Right ventricle myocardium superior (tissue), 1 donor: ENCODE data around the gene STX12. TPM values are rescaled to one million over a fixed set of nuclear protein-coding genes. Genes with fewer than 3 reads are reported as not detected.
A peak's percentile ranks its signal among the peaks of the same experiment; 100 is the strongest.
"Not testable (repeated sequence)": the region's sequence is repeated elsewhere in the genome, so short reads cannot be mapped to it uniquely, and the experiment has no call there.

Experiments used
- ATAC-seq: fragments of 200-7000 bp; cut with Tn5 transposase; one replicate; pipeline ENCODE4 v1.9.1; 2020; ENCODE audit warnings: mild to moderate bottlenecking; ENCODE audit not compliant: poor library complexity
- DNase-seq: peaks from one replicate; pipeline ENCODE4 v3.0.0-alpha.2; 2020
- intact Hi-C: fragments of 100-400 bp; cut with DNase I; formaldehyde crosslinking; loops from one replicate; pipeline ENCODE4 v1.11.2; 2022
- total RNA-seq: library from RNA; stranded (reverse); fragmentation: NEBNext Ultra II Directional; extraction: Animal tissue kit (Norgen Biotek cat#: 25700); gene quantifications from one replicate; pipeline ENCODE4 v1.2.1, GENCODE V29; 2021
- donor health status: DM: no; HTN: yes; CAD: no; lungs with severe emphysema.

Gene STX12
- total RNA-seq, 1 donor from 2014 or later = 19.0 TPM

DNA sequence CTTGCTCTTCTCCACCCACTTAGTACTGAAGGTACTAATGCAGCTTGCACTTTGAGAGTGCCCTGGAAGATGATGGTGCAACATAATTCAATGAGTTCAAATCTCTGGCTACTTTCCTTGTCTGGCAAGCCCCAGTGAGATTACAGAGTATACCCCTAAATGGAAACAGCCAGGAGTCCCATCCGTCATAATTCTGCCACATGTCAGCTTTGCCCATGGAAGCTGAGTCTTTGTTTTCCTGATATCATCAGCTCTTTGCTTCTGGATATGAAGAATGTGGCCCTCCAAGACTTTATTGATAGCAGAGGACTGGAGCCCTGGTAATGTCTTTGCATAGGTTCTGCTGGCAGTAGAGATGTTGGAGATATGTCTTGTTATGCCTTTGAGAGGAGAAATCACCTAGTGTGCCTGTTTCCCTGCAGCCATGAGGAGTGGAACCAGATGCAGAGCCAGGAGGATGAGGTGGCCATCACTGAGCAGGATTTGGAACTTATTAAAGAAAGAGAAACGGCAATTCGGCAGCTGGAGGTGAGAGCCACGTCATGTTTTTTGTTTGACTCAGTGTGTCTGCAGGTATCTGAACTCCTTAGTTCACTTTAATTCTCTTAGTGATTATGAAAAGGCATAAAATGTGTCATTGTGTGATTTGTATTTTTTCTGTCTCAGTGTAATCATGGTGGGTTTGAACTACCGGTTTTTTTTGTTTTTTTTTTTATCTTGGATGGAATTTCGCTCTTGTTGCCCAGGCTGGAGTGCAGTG lies 38.9 kb downstream of the STX12 start:
- intact Hi-C loops = no loop called here
- no peak for ATAC-seq
- no peak for DNase-seq

DNA sequence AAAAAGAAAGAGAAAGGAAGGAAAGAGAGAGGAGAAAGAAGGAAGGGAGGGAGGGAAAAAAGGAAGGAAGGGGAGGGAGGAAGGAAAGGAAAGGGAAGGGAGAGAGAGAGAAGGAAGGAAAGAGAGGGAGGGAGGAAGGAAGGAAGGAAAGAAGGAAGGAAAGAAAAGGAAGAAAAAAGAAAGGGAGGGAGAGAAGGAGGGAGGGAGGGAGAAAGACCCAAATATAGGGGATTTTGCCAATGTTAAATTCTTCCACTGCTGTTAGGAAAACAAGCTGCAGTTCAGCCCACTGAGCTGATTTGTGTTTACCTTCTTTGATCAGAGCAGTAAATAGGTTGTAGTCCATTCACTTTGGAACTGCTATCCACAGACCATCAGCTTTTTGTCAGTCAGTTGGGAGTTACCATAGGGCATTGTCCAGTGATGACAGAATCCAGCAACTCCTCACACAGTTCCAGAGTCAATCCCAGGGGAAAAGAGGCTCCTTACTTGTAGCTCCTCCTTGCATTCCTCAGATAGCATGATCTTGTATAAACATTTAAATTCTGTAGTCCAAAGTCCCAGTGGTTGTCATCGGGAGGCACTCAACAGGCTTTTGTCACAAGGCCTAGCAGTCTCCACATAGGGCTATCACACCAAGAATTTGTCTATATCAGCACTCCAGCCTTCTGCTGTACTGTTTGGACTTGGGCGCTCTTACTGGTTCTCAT lies 44.1 kb downstream of the STX12 start:
- peak; percentile 85 for ATAC-seq
- no peak for DNase-seq
- intact Hi-C loops = no loop called here

- no peak for DNase-seq
- no peak for ATAC-seq
- intact Hi-C loops = no loop called here
These were observed 48.8 kb downstream of the STX12 start for GRCh38 chr1:27821761-27822315.

GRCh38 chr1:27823784-27824183 lies 50.8 kb downstream of the STX12 start:
- ATAC-seq (no peak), DNase-seq (no peak)
- intact Hi-C loops = no loop called here

- ATAC-seq (no peak), DNase-seq (no peak)
- intact Hi-C loops = no loop called here
These were observed 51.4 kb downstream of the STX12 start for GRCh38 chr1:27824411-27824810.

GRCh38 chr1:27829339-27829960 lies 56.4 kb downstream of the STX12 start:
- intact Hi-C loops, ATAC-seq, DNase-seq: not testable (repeated sequence)

DNA sequence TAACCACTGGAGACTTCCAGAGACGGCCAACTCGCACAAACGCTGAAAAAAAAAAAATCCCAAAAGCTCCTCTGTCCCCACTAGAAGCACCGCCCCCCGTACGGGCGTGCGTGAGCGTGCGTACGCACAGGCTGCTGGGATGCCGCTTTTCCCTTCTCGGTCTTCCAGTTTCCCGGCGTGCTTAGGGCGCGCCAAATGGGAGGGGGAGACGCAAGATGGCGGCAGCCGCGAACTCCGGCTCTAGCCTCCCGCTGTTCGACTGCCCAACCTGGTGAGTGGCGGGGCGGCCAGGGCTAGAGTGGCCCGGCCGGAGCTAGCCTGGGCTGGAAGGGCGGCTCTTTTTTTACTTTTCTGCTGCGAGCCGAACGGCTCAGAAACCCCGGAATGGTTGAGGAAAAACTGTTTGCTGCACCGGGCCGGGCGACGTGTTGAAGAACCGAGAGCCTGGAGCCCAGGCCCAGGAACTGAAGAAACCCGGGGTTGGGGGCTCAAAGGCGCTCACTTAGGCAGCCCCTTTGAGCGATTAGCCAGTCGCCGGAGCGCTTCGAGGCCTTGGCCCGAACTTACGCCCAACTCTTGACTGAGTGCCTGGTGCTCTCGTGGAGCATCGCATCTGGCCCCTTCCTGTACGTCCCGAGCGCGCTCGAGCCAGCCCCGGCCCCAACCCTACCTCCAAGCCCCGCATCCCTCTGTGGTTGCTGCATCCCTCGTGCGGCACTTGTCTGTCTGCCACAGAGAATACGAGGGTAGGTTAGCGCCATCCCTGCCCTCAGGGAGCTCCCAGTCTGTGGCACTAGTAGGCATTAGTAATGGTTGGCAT lies 57.8 kb downstream of the STX12 start, which contains the start of gene PPP1R8:
TSS of gene PPP1R8 (plus strand) at position 162 of the 820 bp plus-strand sequence. CDS start at position 216, 54 bp downstream.
- intact Hi-C loops = no loop called here
- DNase-seq (peak; percentile 96), ATAC-seq (peak; percentile 100)

DNA sequence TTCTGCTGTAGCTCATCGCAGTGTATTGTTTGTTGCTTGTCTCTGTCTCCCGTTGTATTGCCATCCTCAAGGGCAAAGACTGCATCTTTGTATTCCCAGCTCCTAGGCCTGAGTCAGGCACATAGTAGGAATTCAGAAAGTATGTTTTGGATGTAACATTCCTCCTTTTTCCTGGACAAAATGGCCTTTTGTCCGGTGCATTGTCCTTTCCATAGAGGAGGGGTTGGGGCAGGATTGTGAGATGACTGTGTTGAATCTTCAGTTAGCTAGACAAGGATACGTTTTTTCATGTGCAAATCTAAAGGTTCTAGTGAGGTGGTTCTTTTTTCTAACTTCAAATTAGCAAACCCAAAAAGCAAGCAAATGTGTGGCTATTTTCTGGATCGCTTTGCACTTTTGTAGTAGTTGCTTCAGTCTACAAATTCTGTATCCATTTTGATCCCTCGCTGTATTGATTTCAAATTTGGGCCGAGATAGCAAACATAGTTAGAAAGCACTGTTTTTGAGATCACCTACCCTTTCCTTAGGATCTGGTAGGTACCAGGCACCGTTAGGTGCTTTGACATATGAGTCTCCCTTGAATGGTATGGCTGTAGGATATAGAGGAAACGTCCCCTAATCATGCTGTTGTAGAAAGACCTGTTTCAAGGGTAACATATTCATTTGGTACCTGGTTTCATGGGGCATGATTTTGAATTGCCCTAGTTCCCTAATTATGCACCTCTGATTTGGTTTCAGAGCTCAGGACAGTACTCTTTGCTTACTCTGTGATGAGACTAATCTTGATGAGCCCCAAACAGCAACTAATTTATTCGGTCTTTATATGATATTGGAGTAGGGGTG lies 58.8 kb downstream of the STX12 start:
- ATAC-seq (no peak), DNase-seq (no peak)
- intact Hi-C loops = no loop called here

DNA sequence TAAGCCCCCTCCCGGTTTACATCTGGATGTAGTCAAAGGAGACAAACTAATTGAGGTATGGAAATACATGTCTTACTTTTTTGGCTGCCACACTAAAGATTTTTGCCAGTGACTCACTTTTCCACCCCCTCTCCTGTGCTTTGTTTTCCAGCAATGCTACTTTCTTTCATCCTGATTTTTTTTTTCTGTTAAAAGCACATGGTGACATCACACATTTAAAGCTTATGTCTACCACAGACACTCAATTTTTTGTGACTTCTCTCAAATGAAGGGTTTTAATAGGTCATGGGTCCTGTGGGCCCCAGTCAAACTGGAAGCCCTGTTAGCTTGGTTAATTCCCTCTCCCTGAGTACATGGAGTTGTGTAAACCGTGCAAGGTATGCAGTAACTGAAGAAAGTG lies 59.7 kb downstream of the STX12 start:
- no peak for ATAC-seq
- intact Hi-C loops = no loop called here
- no peak for DNase-seq

- ATAC-seq (no peak), DNase-seq (no peak)
- intact Hi-C loops = no loop called here
These were observed 60.5 kb downstream of the STX12 start for GRCh38 chr1:27833470-27833869.

- DNase-seq = no peak
- ATAC-seq = no peak
- intact Hi-C loops = no loop called here
These were observed 62.0 kb downstream of the STX12 start for GRCh38 chr1:27835046-27835445.

DNA sequence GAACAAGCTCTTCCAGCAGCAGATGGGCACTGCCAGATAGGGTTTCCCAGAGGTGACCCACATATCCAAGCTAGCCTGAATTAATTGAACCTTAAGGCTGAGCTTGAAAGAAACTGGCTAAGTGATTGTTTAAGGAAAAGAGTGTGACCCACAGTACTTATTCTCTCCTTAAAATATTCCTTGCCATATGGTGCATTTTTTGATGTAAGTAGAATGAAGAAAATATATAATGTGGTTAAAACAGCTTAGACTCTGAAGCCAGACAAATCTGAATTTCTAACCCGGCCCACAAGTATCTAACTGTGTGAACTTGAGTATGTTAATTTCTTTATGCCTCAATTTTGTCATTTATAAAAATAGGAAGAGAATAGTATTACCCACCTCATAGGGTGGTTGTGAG lies 62.5 kb downstream of the STX12 start:
- intact Hi-C loops = no loop called here
- DNase-seq (no peak), ATAC-seq (no peak)

DNA sequence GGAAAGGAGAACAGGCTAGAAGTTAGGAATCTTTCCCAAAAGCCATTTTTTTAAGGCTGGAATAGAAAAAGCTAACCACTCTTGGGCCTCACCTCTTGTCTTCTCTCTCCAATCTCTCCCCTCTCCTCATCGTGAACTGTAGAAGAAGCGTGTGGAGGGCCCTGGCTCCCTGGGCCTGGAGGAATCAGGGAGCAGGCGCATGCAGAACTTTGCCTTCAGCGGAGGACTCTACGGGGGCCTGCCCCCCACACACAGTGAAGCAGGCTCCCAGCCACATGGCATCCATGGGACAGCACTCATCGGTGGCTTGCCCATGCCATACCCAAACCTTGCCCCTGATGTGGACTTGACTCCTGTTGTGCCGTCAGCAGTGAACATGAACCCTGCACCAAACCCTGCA lies 76.9 kb downstream of the STX12 start:
- DNase-seq (no peak), ATAC-seq (no peak)
- intact Hi-C loops = no loop called here

DNA sequence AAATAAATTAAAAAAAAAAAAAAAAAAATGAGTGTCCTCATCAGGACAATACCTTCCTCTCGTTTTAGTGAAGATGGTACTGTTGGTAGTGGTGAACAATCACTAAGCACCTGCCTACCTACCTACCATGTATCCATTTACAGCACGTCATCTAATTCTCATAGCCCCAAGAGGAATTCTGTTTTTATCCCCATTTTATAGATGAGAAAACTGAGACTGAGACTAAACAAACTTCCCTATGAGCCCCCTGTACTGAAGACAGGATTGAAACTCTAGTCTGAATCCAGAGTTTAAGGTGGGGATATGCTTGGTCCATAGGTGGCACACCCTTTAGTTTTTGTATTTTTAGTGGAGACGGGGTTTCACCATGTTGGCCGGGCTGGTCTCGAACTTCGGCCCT lies 82.1 kb downstream of the STX12 start:
- no peak for ATAC-seq
- intact Hi-C loops = no loop called here

DNA sequence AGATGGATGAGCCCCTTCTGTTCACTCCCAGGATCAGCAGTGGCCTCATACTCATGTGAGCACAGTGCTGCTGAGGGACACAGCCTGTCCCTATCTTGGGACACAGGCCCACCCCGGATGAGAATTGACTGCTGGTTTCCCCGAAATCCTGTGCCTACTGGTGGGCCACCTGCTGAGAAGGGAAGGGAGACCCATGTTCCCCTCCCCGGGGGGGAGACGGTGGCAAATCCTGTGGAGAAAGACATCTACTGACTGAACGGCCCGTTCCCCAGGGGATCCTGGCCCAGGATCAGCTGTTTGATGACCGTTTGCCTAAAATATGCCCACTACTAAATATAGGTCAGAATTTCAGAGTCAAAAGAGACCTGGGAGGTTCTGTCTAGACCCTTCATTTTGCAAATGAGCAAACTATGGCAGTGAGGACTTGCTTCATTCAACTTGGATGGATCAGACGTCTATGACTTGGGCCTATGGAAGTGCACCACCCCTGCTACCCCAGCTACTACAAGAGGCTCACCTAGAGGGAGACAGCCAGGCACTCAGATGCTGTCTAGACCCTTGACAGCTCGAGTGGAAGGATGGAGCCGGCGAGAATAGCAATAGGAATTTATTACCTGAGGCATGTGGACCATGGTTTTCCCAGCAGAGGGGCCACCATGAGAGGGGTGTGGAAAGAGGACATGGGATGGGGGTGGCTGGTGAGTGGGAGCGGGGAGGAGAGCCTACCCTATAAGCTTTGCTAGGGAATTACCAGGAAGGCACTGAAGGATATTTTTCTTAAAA lies 83.7 kb downstream of the STX12 start:
- intact Hi-C loops = no loop called here
- DNase-seq = no peak
- ATAC-seq = no peak

More for the DNA sequence above, 82.1 kb downstream of the STX12 start:
- no peak for DNase-seq

- DNase-seq, ATAC-seq, intact Hi-C loops: not testable (repeated sequence)
These were observed 84.5 kb downstream of the STX12 start for GRCh38 chr1:27857552-27857951.
